GM19467 (cell line): ENCODE measurements around the gene CPT1C.

ENCODE experiments used
- ATAC-seq: cut with Tn5 transposase; IDR thresholded peaks from one replicate; pipeline ENCODE4 v1.9.1; 2021; ENCODE audit warnings: mild to moderate bottlenecking, moderate library complexity; ENCODE audit not compliant: unreplicated experiment

Gene CPT1C

GRCh38 chr19:49749771-49750170, 58.9 kb downstream of the CPT1C start:
- no peak for ATAC-seq

- ATAC-seq: no peak
Observed at GRCh38 chr19:49752701-49753100, 61.8 kb downstream of the CPT1C start.

- ATAC-seq: no peak
Observed at GRCh38 chr19:49755956-49756355, 65.0 kb downstream of the CPT1C start.

GRCh38 chr19:49758292-49758691, 67.4 kb downstream of the CPT1C start:
- no peak for ATAC-seq

- ATAC-seq: no peak
Observed at GRCh38 chr19:49761249-49761624, 70.3 kb downstream of the CPT1C start.

- no peak for ATAC-seq
Observed at GRCh38 chr19:49761625-49762311, 70.9 kb downstream of the CPT1C start.

GRCh38 chr19:49763230-49763629, 72.3 kb downstream of the CPT1C start, which contains the start of gene TSKS:
TSKS (minus strand) TSS chr19:49763306; CDS start chr19:49763247, 59 bp downstream.
- no peak for ATAC-seq
